ENCODE results near the gene KRT78. TPM values are rescaled to one million over a fixed set of nuclear protein-coding genes. Genes with fewer than 3 reads are reported as not detected.

KRT78 gene
- total RNA-seq, 4 donors from 2014 or later = 10.8 TPM; not detected in 3

GRCh38 chr12:52827499-52828090, 21.2 kb downstream of the KRT78 start:
- TF ChIP-seq POLR2A (IDR thresholded peaks at IDR 0.05) = no peak
- TF ChIP-seq EP300 (IDR thresholded peaks at IDR 0.05) = no peak
- TF ChIP-seq CTCF (IDR thresholded peaks at IDR 0.05) = no peak
- H3K27me3 ChIP-seq = no peaks in the 10 kb centered on the region
- no peak for DNase-seq (ENCODE audit: low spot score in 2 of 2)
- H3K36me3 ChIP-seq = no peaks in the 10 kb centered on the region
- H3K4me3 ChIP-seq = no peak overlapping the region
- no peaks in the 10 kb centered on the region for H3K4me1 ChIP-seq
- 86 to 87% methylated on average over 6 of the region's 6 CpGs for WGBS, 2 donors
- H3K27ac ChIP-seq = no peak overlapping the region
- H3K9me3 ChIP-seq = no peaks in the 10 kb centered on the region

- DNase-seq (ENCODE audit: low spot score in 2 of 2) = no peak
- no peaks in the 10 kb centered on the region for H3K9me3 ChIP-seq
- H3K27ac ChIP-seq = no peak overlapping the region
- H3K4me3 ChIP-seq = no peak overlapping the region
- H3K27me3 ChIP-seq = no peaks in the 10 kb centered on the region
- H3K36me3 ChIP-seq = no peaks in the 10 kb centered on the region
- no peaks in the 10 kb centered on the region for H3K4me1 ChIP-seq
- WGBS, 2 donors = 90 to 92% methylated on average over 11 of the region's 11 CpGs
- no peak for TF ChIP-seq CTCF (IDR thresholded peaks at IDR 0.05)
- TF ChIP-seq EP300 (IDR thresholded peaks at IDR 0.05) = no peak
- no peak for TF ChIP-seq POLR2A (IDR thresholded peaks at IDR 0.05)
These were observed 21.9 kb downstream of the KRT78 start for GRCh38 chr12:52826611-52827498.

GRCh38 chr12:52825961-52826360, 22.8 kb downstream of the KRT78 start:
- Histone ChIP-seq H3K4me1 (no peaks in the 10 kb centered on the region), H3K27ac (no peak overlapping the region), H3K27me3 (no peaks in the 10 kb centered on the region), H3K9me3 (no peaks in the 10 kb centered on the region), H3K36me3 (no peaks in the 10 kb centered on the region), H3K4me3 (no peak overlapping the region)
- TF ChIP-seq CTCF (IDR thresholded peaks at IDR 0.05) (no peak), EP300 (IDR thresholded peaks at IDR 0.05) (no peak), POLR2A (IDR thresholded peaks at IDR 0.05) (no peak)
- no peak for DNase-seq (ENCODE audit: low spot score in 2 of 2)
- 81 to 85% methylated on average over 4 of the region's 4 CpGs for WGBS, 2 donors

GRCh38 chr12:52824741-52825410, 23.9 kb downstream of the KRT78 start:
- no peak for TF ChIP-seq EP300 (IDR thresholded peaks at IDR 0.05)
- no peak for TF ChIP-seq POLR2A (IDR thresholded peaks at IDR 0.05)
- TF ChIP-seq CTCF (IDR thresholded peaks at IDR 0.05) = no peak
- H3K9me3 ChIP-seq = no peaks in the 10 kb centered on the region
- DNase-seq (ENCODE audit: low spot score in 2 of 2) = no peak
- H3K27me3 ChIP-seq = no peaks in the 10 kb centered on the region
- H3K36me3 ChIP-seq = no peaks in the 10 kb centered on the region
- no peaks in the 10 kb centered on the region for H3K4me1 ChIP-seq
- no peak overlapping the region for H3K27ac ChIP-seq
- H3K4me3 ChIP-seq = no peak overlapping the region
- 81 to 83% methylated on average over 4 to 5 of the region's 5 CpGs for WGBS, 2 donors
